H1 (cell line): ENCODE data around the gene MDFI. TPM values are rescaled to one million over a fixed set of nuclear protein-coding genes. Genes with fewer than 3 reads are reported as not detected.

Experiments
- BRCA1 ChIP-seq: IDR thresholded peaks from 2 replicates; pipeline ENCODE4 v1.6.1; 2012; ENCODE audit warnings: low read depth, low read length, improper control_type of control experiment
- CTCF ChIP-seq, 3 experiments: IDR thresholded peaks; 1 replicate in 2 of 3; 2 replicates in 1 of 3; pipeline versions ENCODE4 v1.5.1 to v1.6.1; 2011; ENCODE audit warnings: low read length in 3 of 3, mild to moderate bottlenecking in 3 of 3, inconsistent platforms in 2 of 3, low read depth in 1 of 3, moderate library complexity in 1 of 3; ENCODE audit not compliant: insufficient read depth in 1 of 3; ENCODE audit errors: control extremely low read depth in 1 of 3
- EGR1 ChIP-seq: IDR thresholded peaks from 2 replicates; pipeline ENCODE4 v1.6.1; 2011; ENCODE audit warnings: low read depth, low read length, borderline replicate concordance
- FOSL1 ChIP-seq: IDR thresholded peaks from 2 replicates; pipeline ENCODE4 v1.6.1; 2011; ENCODE audit warnings: mild to moderate bottlenecking, low read depth, low read length, moderate library complexity; ENCODE audit not compliant: insufficient read depth
- GTF2F1 ChIP-seq: IDR thresholded peaks from 2 replicates; pipeline ENCODE4 v1.6.1; 2012; ENCODE audit warnings: low read depth, low read length, improper control_type of control experiment, borderline replicate concordance
- KDM4A ChIP-seq: IDR thresholded peaks from one replicate; pipeline ENCODE4 v1.7.1; 2012; ENCODE audit warnings: low read depth, mild to moderate bottlenecking, moderate library complexity, low read length, inconsistent platforms; ENCODE audit not compliant: severe bottlenecking
- NANOG ChIP-seq: IDR thresholded peaks from 2 replicates; pipeline ENCODE4 v1.6.1; 2011; ENCODE audit warnings: low read length, low read depth, mild to moderate bottlenecking, inconsistent platforms; ENCODE audit not compliant: insufficient read depth, poor library complexity, severe bottlenecking
- POU5F1 ChIP-seq: IDR thresholded peaks from 2 replicates; pipeline ENCODE4 v1.6.1; 2011; ENCODE audit warnings: low read depth, mild to moderate bottlenecking, low read length, moderate library complexity
- RNF2 ChIP-seq: fragments of 200-900, 300-1000 bp; sonication (generic); IDR thresholded peaks from 2 replicates; pipeline ENCODE4 v1.7.1; 2016; ENCODE audit warnings: borderline replicate concordance, low read depth, mild to moderate bottlenecking, antibody characterized with exemption, low read length; ENCODE audit not compliant: poor library complexity, severe bottlenecking; ENCODE audit errors: missing control alignments
- RXRA ChIP-seq: IDR thresholded peaks from 2 replicates; pipeline ENCODE4 v1.6.1; 2011; ENCODE audit warnings: low read depth, mild to moderate bottlenecking, low read length, moderate library complexity; ENCODE audit not compliant: insufficient read depth
- SP1 ChIP-seq: IDR thresholded peaks from 2 replicates; pipeline ENCODE4 v1.6.1; 2011; ENCODE audit warnings: low read depth, low read length
- SP2 ChIP-seq: IDR thresholded peaks from 2 replicates; pipeline ENCODE4 v1.6.1; 2012; ENCODE audit warnings: mild to moderate bottlenecking, low read length, inconsistent platforms
- SP4 ChIP-seq: IDR thresholded peaks from 2 replicates; pipeline ENCODE4 v1.6.1; 2012; ENCODE audit warnings: low read length, inconsistent platforms
- SUZ12 ChIP-seq: fragments of 200-600 bp; sonication (generic); IDR thresholded peaks from 2 replicates; pipeline ENCODE4 v1.6.1; 2012; ENCODE audit warnings: mild to moderate bottlenecking, inconsistent platforms, low read length, moderate library complexity, mixed read lengths
- TAF7 ChIP-seq: optimal IDR thresholded peaks from 2 replicates; pipeline ENCODE3; 2011; ENCODE audit warnings: low read depth, mild to moderate bottlenecking, inconsistent platforms, low read length, moderate library complexity, borderline replicate concordance
- YY1 ChIP-seq: IDR thresholded peaks from 2 replicates; pipeline ENCODE4 v1.6.1; 2011; ENCODE audit warnings: low read depth, mild to moderate bottlenecking, low read length
- polyA plus RNA-seq, 7 experiments: library from polyadenylated mRNA; depleted of rRNA in 3 of 7; stranded (reverse) in 5 of 7; unstranded in 2 of 7; fragments of >200 nt in 5 of 7; fragments of 200-250 nt in 2 of 7; gene quantifications; 1 replicate in 5 of 7; 2 replicates in 1 of 7; 4 replicates in 1 of 7; pipeline versions ENCODE4 v1.2.1 to v1.2.3, GENCODE V29; 2011 to 2013; ENCODE audit warnings: missing spikeins in 2 of 7, mixed read lengths in 2 of 7
- total RNA-seq: library from RNA; stranded (reverse); fragmentation: NEBNext Ultra II Directional; extraction: Animal tissue kit (Norgen Biotek cat#: 25700); gene quantifications from 2 replicates; pipeline ENCODE4 v1.2.1, GENCODE V29; 2021
- TF ChIP-seq, protein P1 (sequence below): IDR thresholded peaks from 2 replicates; pipeline ENCODE4 v1.6.1; 2011; ENCODE audit warnings: low read length, improper control_type of control experiment

The MDFI gene
- total and polyA plus RNA-seq, 2 of the 8 experiments (the other 6 are each of a cell fraction or from before 2014, with no cell fraction given): 41.0 to 65.6 TPM

GRCh38 chr6:41602864-41603608, 35.2 kb upstream of the MDFI start (continued):
- TF ChIP-seq SP2 (no peak), SP4 (peak; percentile 41; the same call in 1 of the 2 replicates), SUZ12 (no peak), CTCF (IDR thresholded peaks at IDR 0.05; ENCODE audit: control extremely low read depth in 1 of 3, insufficient read depth in 1 of 3, low read depth in 1 of 3, low read length in 3 of 3) (peak in 2 of 3 experiments; percentile 94 to 95; a peak in 3 of 4 replicates), YY1 (peak; percentile 56; the same call in 1 of the 2 replicates), RXRA (no peak), FOSL1 (no peak), NANOG (no peak), POU5F1 (no peak), TAF7 (peak; percentile 48), RNF2 (no peak), BRCA1 (no peak), GTF2F1 (no peak), EGR1 (no peak), KDM4A (peak; percentile 50), SP1 (0 out of 2 replicates have a peak, but pooled peaks have one; percentile 22)
- TF ChIP-seq, protein P1, sequence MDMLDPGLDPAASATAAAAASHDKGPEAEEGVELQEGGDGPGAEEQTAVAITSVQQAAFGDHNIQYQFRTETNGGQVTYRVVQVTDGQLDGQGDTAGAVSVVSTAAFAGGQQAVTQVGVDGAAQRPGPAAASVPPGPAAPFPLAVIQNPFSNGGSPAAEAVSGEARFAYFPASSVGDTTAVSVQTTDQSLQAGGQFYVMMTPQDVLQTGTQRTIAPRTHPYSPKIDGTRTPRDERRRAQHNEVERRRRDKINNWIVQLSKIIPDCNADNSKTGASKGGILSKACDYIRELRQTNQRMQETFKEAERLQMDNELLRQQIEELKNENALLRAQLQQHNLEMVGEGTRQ: no peak
